Endothelial cell of umbilical vein (primary cell): Measurements from ENCODE around the gene CD68.
A peak's percentile ranks its signal among the peaks of the same experiment; 100 is the strongest.

Experiments
- CTCF ChIP-seq, 2 donors: IDR thresholded peaks; 1 replicate in 1 of 2; 2 replicates in 1 of 2; pipeline ENCODE4 v1.5.1; 2011; ENCODE audit warnings: low read length in 2 of 2, mild to moderate bottlenecking in 2 of 2, moderate library complexity in 2 of 2, control low read depth in 1 of 2, inconsistent platforms in 1 of 2, low read depth in 1 of 2; ENCODE audit not compliant: insufficient read depth in 1 of 2; ENCODE audit errors: extremely low read depth in 1 of 2
- EZH2 ChIP-seq: IDR thresholded peaks from 2 replicates; pipeline ENCODE4 v1.6.1; 2012; ENCODE audit warnings: borderline replicate concordance, low read depth, mild to moderate bottlenecking, moderate library complexity, low read length, inconsistent platforms; ENCODE audit not compliant: severe bottlenecking
- FOS ChIP-seq: IDR thresholded peaks from 2 replicates; pipeline ENCODE4 v1.6.1; 2011; ENCODE audit warnings: mild to moderate bottlenecking, low read length, moderate library complexity, borderline replicate concordance; ENCODE audit not compliant: insufficient read depth
- GATA2 ChIP-seq: IDR thresholded peaks from 2 replicates; pipeline ENCODE4 v1.7.0; 2011; ENCODE audit warnings: low read depth, mild to moderate bottlenecking, moderate library complexity, mixed read lengths, low read length; ENCODE audit not compliant: insufficient read length, insufficient read depth
- JUN ChIP-seq: IDR thresholded peaks from 2 replicates; pipeline ENCODE4 v1.6.1; 2011; ENCODE audit warnings: borderline replicate concordance, low read depth; ENCODE audit not compliant: insufficient read length, insufficient read depth
- MAX ChIP-seq: IDR thresholded peaks from 2 replicates; pipeline ENCODE4 v1.6.1; 2011; ENCODE audit not compliant: insufficient read depth, insufficient read length
- MYC ChIP-seq: IDR thresholded peaks from one replicate; pipeline ENCODE4 v1.6.1; 2011; ENCODE audit warnings: mild to moderate bottlenecking, low read depth, low read length
- POLR2A ChIP-seq: IDR thresholded peaks from 2 replicates; pipeline ENCODE4 v1.6.1; 2012; ENCODE audit warnings: low read depth, mild to moderate bottlenecking, control low read depth, low read length
- POLR2AphosphoS5 ChIP-seq: IDR thresholded peaks from 2 replicates; pipeline ENCODE4 v1.6.1; 2012; ENCODE audit warnings: low read depth, mild to moderate bottlenecking, control low read depth, low read length, moderate library complexity; ENCODE audit not compliant: insufficient read depth

GRCh38 chr17:7561028-7561575, 18.3 kb upstream of the CD68 start:
- TF ChIP-seq CTCF (IDR thresholded peaks at IDR 0.05; ENCODE audit: extremely low read depth in 1 of 2, insufficient read depth in 1 of 2, low read depth in 1 of 2, low read length in 2 of 2): peak; percentile 82 to 96
- TF ChIP-seq POLR2A: no peak
- TF ChIP-seq JUN: no peak
- no peak for TF ChIP-seq MYC
- peak; percentile 41 for TF ChIP-seq POLR2AphosphoS5
- no peak for TF ChIP-seq EZH2
- no peak for TF ChIP-seq MAX
- TF ChIP-seq GATA2: no peak
- no peak for TF ChIP-seq FOS
